IPS DF 6.9 (cell line): ENCODE results near the gene LIPG.
"Not testable (repeated sequence)": the region's sequence is repeated elsewhere in the genome, so short reads cannot be mapped to it uniquely, and the experiment has no call there.

Source experiments
- DNase-seq: peaks from one replicate; pipeline ENCODE4 v3.0.0-alpha.2; 2013; ENCODE audit warnings: low read depth, low spot score
- H3K27ac ChIP-seq: one replicate; pipeline ENCODE4 v1.5.1; 2013; ENCODE audit warnings: low read length, control low read depth
- H3K27me3 ChIP-seq: 2 replicates; pipeline ENCODE4 v1.6.1; 2013; ENCODE audit warnings: mild to moderate bottlenecking, low read length; ENCODE audit not compliant: control insufficient read depth, insufficient read depth
- H3K36me3 ChIP-seq: 2 replicates; pipeline ENCODE4 v1.6.1; 2013; ENCODE audit warnings: low read length; ENCODE audit not compliant: control insufficient read depth, insufficient read depth
- H3K4me1 ChIP-seq: 2 replicates; pipeline ENCODE4 v1.6.1; 2013; ENCODE audit warnings: low read length; ENCODE audit not compliant: control insufficient read depth, insufficient read depth
- H3K4me3 ChIP-seq: 2 replicates; pipeline ENCODE4 v1.5.1; 2013; ENCODE audit warnings: mild to moderate bottlenecking, low read length
- H3K9me3 ChIP-seq: 2 replicates; pipeline ENCODE4 v1.6.1; 2013; ENCODE audit warnings: low read length, inconsistent platforms; ENCODE audit not compliant: control insufficient read depth, insufficient read depth
- WGBS: extraction: QIAGEN DNeasy Blood & Tissue Kit; methylation state at CpG from one replicate; pipeline ENCODE4 v1.1.7; 2013; ENCODE audit warnings: mixed read lengths, missing lambda C conversion rate; ENCODE audit not compliant: insufficient read length, insufficient coverage; 5-methylcytosine and 5-hydroxymethylcytosine counted together

Gene LIPG

GRCh38 chr18:49561289-49562193 is at the start of gene LIPG:
Gene LIPG (plus strand): TSS chr18:49562057. CDS start chr18:49562309, 252 bp downstream.
- peaks cover 6% of the 10 kb centered on the region; the same call in 1 of the 2 replicates for H3K27me3 ChIP-seq
- no peaks in the 10 kb centered on the region for H3K9me3 ChIP-seq
- H3K4me3 ChIP-seq: peak within 1 kb of the TSS; percentile 45
- WGBS: no CpG with 5 or more reads among the region's 67 CpGs
- H3K4me1 ChIP-seq: peaks cover 1% of the 10 kb centered on the region; the same call in 1 of the 2 replicates
- H3K36me3 ChIP-seq: no peaks in the 10 kb centered on the region
- H3K27ac ChIP-seq: no peak within 1 kb of the TSS
- peak; percentile 88 for DNase-seq

DNA sequence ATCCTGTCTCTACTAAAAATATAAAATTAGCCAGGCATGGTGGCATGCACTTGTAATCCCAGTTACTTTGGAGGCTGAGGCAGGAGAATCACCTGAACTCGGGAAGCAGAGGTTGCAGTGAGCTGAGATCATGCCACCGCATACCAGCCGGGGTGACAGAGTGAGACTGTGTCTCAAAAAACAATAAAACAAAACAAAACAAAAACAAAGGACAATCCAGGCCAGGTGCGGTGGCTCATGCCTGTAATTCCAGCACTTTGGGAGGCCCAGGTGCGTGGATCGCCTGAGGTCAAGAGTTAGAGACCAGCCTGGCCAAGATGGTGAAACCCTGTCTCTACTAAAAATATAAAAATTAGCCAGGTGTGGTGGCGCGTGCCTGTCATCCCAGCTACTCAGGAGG is 49.0 kb upstream of the LIPG start:
- no CpG with 5 or more reads among the region's 8 CpGs for WGBS
- H3K4me1 ChIP-seq: not testable (repeated sequence)

DNA sequence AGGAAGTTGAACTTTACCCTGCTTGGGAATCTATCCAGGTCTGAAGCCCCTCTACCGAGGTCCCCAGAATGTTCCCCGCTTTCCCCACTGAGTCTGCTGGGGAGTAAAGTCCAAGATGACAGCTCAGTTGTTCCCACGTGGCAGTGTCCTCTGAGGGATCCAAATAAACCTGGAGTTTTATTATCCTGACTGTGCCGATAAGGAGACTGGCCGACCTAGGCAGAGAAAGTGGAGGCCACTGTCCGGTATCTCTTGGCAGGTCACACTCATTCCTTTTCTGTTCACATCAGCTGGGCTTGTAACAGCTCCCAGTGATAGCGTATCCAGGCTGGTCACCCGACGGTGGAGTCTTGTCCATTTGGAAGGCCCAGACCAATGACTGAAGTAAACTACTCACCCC is 47.3 kb upstream of the LIPG start:
- no peaks in the 10 kb centered on the region for H3K9me3 ChIP-seq
- WGBS: no CpG with 5 or more reads among the region's 9 CpGs
- no peaks in the 10 kb centered on the region for H3K27me3 ChIP-seq
- DNase-seq: no peak
- H3K27ac ChIP-seq: no peak overlapping the region
- no peaks in the 10 kb centered on the region for H3K36me3 ChIP-seq
- H3K4me1 ChIP-seq: peaks cover 4% of the 10 kb centered on the region; the same call in 1 of the 2 replicates
- no peak overlapping the region for H3K4me3 ChIP-seq

More for the DNA sequence above, 49.0 kb upstream of the LIPG start:
- DNase-seq, H3K27me3 ChIP-seq, H3K4me3 ChIP-seq, H3K27ac ChIP-seq, H3K9me3 ChIP-seq, H3K36me3 ChIP-seq: not testable (repeated sequence)

DNA sequence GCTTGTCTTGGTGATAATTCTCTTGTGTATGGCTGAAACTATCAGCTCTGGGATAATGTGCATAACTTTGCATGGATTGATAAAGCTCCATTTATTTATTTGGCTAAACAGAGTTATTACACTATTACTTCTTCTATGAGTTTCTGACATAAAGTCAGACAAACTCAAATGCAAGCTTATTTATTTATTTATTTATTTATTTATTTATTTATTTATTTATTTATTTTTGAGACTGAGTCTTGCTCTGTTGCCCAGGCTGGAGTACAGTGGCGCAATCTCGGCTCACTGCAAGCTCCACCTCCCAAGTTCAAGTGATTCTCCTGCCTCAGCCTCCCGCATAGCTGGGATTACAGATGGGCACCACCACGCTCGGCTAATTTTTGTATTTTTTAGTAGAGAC is 46.9 kb upstream of the LIPG start:
- H3K27ac ChIP-seq, H3K9me3 ChIP-seq, DNase-seq, H3K4me3 ChIP-seq, H3K4me1 ChIP-seq, H3K36me3 ChIP-seq, H3K27me3 ChIP-seq: not testable (repeated sequence)
- WGBS: no CpG with 5 or more reads among the region's 5 CpGs

GRCh38 chr18:49515516-49515915 is 46.3 kb upstream of the LIPG start:
- DNase-seq: no peak
- Histone ChIP-seq H3K9me3 (no peaks in the 10 kb centered on the region), H3K36me3 (no peaks in the 10 kb centered on the region), H3K4me1 (peaks cover 5% of the 10 kb centered on the region; the same call in 1 of the 2 replicates), H3K27ac (no peak overlapping the region), H3K4me3 (no peak overlapping the region), H3K27me3 (no peaks in the 10 kb centered on the region)
- WGBS: no CpG with 5 or more reads among the region's 3 CpGs

- H3K9me3 ChIP-seq: no peaks in the 10 kb centered on the region
- no peak overlapping the region for H3K27ac ChIP-seq
- WGBS: no CpG with 5 or more reads among the region's 2 CpGs
- no peaks in the 10 kb centered on the region for H3K27me3 ChIP-seq
- H3K4me1 ChIP-seq: peaks cover 5% of the 10 kb centered on the region; the same call in 1 of the 2 replicates
- H3K36me3 ChIP-seq: no peaks in the 10 kb centered on the region
- DNase-seq: no peak
- H3K4me3 ChIP-seq: no peak overlapping the region
These were observed 44.4 kb upstream of the LIPG start for GRCh38 chr18:49517483-49517882.

- DNase-seq: no peak
- Histone ChIP-seq H3K36me3 (no peaks in the 10 kb centered on the region), H3K27me3 (no peaks in the 10 kb centered on the region), H3K4me3 (no peak overlapping the region), H3K4me1 (peaks cover 5% of the 10 kb centered on the region; the same call in 1 of the 2 replicates), H3K27ac (no peak overlapping the region), H3K9me3 (no peaks in the 10 kb centered on the region)
- WGBS: no CpG with 5 or more reads among the region's 10 CpGs
These were observed 42.5 kb upstream of the LIPG start for GRCh38 chr18:49519101-49519971.

GRCh38 chr18:49520661-49521145 is 41.2 kb upstream of the LIPG start:
- DNase-seq: no peak
- no peak overlapping the region for H3K27ac ChIP-seq
- H3K4me3 ChIP-seq: no peak overlapping the region
- WGBS: no CpG with 5 or more reads among the region's 2 CpGs
- H3K27me3 ChIP-seq: no peaks in the 10 kb centered on the region
- no peaks in the 10 kb centered on the region for H3K36me3 ChIP-seq
- no peaks in the 10 kb centered on the region for H3K9me3 ChIP-seq
- H3K4me1 ChIP-seq: peaks cover 5% of the 10 kb centered on the region; the same call in 1 of the 2 replicates

GRCh38 chr18:49521216-49521835 is 40.5 kb upstream of the LIPG start:
- Histone ChIP-seq H3K27ac (no peak overlapping the region), H3K27me3 (no peaks in the 10 kb centered on the region), H3K9me3 (no peaks in the 10 kb centered on the region), H3K36me3 (no peaks in the 10 kb centered on the region), H3K4me1 (peaks cover 5% of the 10 kb centered on the region; the same call in 1 of the 2 replicates), H3K4me3 (no peak overlapping the region)
- WGBS: no CpG with 5 or more reads among the region's 7 CpGs
- no peak for DNase-seq

DNA sequence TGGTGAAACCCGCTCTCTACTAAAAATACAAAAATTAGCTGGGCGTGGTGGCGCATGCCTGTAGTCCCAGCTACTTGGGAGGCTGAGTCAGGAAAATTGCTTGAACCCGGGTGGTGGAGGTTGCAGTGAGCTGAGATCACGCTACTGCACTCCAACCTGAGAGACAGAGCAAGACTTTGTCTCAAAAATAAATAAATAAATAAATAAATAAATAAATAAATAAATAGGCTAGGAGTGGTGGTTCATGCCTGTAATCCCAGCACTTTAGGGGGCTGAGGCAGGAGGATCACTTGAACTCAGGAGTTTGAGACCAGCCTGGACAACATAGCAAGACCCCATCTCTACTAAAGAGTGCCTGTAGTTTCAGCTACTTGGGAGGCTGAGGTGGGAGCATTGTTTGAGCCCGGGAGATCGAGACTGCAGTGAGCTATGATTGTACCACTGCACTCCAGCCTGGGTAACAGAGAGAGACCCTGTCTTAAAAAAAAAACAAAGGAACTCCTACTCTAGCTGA is 38.2 kb upstream of the LIPG start:
- not testable (repeated sequence) for DNase-seq, H3K4me3 ChIP-seq, H3K9me3 ChIP-seq, H3K36me3 ChIP-seq, H3K27ac ChIP-seq, H3K4me1 ChIP-seq, H3K27me3 ChIP-seq
- WGBS: no CpG with 5 or more reads among the region's 7 CpGs
